ENCODE measurements around the gene COL9A1.

The COL9A1 gene

GRCh38 chr6:70221715-70222438, 81.0 kb downstream of the COL9A1 start:
- DNase-seq, result no peak

DNA sequence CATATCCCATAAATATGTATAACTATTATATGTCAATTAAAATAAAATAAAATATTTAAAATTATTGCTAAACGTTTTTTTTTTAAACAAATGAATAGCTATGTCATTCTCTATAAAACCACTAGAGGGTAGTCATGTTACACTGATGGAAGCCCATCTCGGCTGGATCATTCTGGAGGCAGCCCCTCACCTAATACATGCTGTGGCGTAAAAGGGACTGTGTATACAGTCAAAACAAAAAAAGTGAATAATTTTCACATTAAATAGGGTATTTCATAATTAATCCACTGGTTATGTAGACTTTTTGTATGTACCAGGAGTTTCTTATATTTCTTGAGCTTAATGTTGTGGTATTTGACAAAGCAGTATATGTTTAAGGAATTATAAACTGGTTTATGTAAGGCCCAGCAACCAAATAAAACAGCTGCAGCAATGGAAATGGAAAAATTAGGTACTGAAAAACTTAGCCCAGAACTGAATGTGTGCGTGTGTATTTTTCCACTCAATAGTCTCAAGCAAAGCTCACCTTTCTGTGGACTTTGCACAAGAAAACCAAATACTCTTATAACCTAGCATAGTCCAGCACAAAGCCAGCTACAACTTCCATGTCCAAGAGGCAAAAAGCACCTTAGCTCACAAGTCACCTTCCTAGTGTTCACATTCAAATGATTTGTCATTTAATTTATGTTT, 81.7 kb downstream of the COL9A1 start:
- no peak for DNase-seq

GRCh38 chr6:70219943-70220613, 82.8 kb downstream of the COL9A1 start:
- DNase-seq, result no peak

DNA sequence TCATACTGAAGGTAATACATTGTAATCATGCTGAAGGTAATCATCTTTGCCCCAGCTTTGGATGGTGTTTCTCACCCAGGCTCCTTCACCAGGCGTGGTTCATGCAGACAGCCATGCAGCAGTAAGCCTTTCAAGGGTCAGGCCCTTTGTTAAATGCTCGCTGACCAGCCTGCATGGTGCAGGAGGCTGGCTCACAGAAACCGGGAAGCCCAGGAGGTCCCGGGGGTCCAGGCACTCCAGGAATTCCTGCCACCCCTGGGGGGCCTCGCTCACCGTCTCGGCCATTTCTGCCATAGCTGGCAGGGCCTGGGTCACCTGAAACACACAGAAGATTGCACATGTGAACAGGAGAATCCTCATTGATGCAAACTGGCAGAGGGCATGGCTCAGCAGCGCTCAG, 86.1 kb downstream of the COL9A1 start:
- no peak for DNase-seq

DNA sequence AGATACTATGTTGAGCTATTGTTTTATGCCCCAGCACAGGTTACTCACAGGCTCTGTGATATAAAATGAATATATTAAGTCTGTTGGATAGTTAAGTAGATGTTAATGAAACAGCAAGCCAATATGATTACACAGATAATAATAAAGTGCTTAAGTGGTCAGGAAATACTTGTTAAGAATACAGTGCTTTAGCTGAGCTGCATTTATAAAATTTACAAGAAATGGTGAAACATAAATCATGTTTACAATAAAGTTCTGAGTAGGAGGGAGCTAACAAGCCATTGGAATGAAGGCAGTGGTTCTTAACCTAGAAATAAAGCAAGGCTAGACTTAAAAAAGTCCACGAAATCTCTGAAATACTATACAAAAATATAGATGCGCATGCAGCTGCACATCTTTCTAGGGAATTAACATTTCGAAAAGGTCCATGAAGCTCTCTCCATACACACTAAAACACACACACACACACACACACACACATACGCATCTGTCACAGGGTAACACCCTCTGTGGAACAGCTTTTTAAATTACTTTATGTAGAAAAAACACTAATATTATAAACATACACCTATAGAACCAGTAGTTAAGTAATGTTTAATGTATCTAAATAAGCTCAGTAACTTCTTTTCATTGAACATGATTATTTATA, 87.3 kb downstream of the COL9A1 start:
- DNase-seq, result no peak

- DNase-seq, result no peak
Observed at GRCh38 chr6:70210462-70210861, 92.4 kb downstream of the COL9A1 start.

- DNase-seq, result no peak
Observed at GRCh38 chr6:70208235-70208790, 94.6 kb downstream of the COL9A1 start.

DNA sequence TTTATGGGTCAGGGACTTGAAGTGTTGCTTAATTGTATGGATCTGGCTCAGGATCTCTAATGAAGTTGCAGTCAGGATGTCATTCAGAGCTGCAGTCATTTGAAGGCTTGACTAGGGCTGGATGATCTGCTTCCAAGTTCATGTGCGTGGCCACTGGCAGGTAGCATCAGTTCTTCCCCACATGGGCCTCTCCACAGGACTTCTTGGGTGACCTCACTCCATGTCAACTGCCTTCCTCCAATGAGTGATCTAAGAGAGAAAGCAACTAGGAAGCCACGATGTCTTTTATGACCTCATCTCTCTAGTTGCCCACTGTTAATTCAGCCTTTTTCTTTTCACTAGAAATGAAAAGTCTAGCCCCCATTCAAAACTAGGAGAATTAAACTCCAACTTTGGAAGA, 104.1 kb downstream of the COL9A1 start:
- DNase-seq, result no peak

GRCh38 chr6:70196531-70196930, 106.4 kb downstream of the COL9A1 start:
- no peak for DNase-seq

- no peak for DNase-seq
Observed at GRCh38 chr6:70194421-70194820, 108.5 kb downstream of the COL9A1 start.

- no peak for DNase-seq
Observed at GRCh38 chr6:70188202-70188601, 114.7 kb downstream of the COL9A1 start.

DNA sequence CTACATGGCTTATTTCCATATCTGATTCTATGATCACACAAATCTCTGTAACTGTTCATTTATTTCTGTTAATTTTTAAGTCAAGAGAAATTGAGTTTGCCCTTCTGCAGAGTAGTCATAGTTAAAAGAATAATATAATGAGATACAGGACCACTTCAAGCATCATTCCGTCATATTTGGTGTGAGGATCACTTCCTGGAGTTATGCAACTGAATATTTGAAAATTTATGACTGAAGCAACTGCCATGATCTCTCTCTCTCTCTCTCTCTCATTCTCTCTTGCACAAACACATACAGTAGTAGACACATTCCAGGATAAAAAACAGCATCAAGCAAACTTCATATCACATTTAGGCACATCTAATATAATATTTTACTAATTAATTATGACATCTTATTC, 116.4 kb downstream of the COL9A1 start:
- no peak for DNase-seq

DNA sequence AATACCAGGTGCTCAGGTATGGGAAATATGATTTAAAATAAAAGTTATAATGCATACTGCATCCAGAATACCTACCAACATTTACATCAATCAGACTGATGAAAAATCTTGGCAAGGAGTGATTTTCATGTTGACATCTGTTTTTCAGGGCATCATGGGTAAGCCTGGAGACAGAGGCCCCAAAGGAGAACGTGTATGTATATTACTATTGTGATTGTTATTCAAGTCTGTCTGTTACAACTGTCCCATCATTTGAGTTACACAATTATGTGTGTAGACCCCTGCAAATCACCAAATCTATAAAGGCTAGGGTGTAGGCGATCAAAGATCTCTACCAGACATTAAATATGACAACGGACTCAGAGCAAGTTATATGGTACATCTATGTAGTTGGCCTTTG, 118.2 kb downstream of the COL9A1 start:
- DNase-seq, result no peak

- DNase-seq, result no peak
Observed at GRCh38 chr6:70183538-70183937, 119.3 kb downstream of the COL9A1 start.

GRCh38 chr6:70180901-70181599, 121.8 kb downstream of the COL9A1 start:
- no peak for DNase-seq

DNA sequence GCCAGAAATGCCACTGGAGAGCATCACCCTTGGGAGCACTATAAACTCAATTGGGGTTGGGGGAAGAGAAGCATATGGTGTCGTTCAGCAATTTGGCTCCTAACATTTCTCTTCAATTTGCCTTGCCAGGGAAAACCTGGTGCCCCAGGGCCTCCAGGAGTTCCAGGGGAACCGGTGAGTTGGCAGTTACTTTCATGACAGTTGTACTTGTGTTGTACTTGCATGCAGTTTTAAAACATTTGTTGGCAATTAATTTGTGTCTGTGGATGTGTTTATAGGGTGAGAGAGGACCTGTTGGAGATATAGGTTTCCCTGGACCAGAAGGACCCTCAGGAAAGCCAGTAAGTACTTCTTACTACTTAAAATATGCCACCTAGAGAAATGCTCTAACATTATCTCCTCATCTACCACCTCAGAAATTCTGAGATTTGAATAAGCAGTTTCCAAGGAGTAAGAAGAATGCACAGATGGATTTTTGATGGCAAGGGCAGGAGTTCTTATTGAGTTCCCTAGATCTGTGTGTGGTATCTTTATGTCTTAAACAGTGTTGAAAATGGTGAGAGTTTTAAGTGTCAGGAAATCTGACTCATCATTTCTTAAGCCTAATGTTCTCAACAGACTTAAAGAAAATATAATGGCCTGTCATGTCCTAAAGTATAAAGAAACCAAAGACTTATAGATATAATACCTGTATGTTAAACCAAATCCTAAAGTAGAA, 122.5 kb downstream of the COL9A1 start:
- no peak for DNase-seq

- DNase-seq, result no peak
Observed at GRCh38 chr6:70176842-70177550, 125.9 kb downstream of the COL9A1 start.

- DNase-seq, result no peak
Observed at GRCh38 chr6:70175770-70176169, 127.1 kb downstream of the COL9A1 start.

DNA sequence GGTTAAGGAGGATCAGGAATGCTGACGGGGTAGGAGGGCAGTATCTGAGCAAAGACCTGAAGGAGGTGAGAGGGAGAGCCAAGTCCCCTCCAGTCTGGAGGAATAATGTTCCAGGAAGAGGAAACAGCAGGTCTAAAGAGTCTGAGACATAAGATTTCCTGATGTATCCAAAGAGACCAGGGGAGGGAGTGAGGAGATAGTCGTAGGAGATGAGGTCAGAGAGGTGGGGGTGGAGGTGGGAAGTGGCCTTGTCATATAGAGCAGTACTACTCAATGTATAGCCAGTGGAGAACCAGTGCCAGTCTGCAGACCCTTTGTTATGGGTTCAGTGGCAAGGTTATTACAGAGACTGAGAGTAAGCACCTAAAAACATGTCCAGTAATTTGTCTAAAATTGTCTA, 130.6 kb downstream of the COL9A1 start:
- DNase-seq, result no peak

- no peak for DNase-seq
Observed at GRCh38 chr6:70171236-70171635, 131.6 kb downstream of the COL9A1 start.

DNA sequence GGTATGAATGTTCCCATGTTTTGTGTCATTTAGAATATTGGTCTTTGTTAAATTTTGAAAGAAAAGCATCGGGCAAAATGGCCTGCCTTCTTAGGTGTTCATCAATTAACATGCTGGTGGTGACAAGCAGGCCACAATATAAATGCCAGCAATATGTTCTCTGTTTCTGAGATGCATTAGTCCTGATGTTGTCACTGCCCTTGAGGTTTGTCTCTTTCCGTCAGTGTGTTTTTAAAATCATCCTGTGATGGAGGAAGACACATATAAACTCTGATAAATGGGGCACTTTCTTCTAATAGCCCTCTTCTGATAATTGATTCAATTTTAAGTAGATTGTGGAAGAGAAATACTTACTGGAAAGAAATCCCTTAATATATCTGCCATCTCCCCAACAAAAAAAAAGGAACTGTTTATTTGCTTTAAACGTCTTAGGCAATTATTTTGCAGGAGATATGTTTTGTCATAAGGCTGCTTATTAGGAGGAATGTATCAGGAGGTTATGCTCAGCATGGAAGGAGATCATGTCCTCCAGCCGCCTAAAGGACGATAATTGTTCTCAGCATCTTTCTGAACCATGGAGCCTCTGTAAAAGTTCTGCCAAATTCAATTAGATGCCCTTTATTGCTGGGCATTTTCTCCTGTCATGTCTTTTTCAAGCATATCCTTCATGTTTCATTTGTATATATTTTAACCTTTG, 134.1 kb downstream of the COL9A1 start:
- DNase-seq, result no peak

Measured in NCI-H510A (cell line).